HepG2 (cell line): ENCODE measurements around the gene FAM120B. TPM values are rescaled to one million over a fixed set of nuclear protein-coding genes. Genes with fewer than 3 reads are reported as not detected.

Experiments used
- ATAC-seq: fragments of 200-7000 bp; cut with Tn5 transposase; 3 replicates; pipeline ENCODE4 v1.9.1; 2020; ENCODE audit warnings: mild to moderate bottlenecking, moderate library complexity
- BruUV-seq: library from RNA; stranded (reverse); fragments of 400-500 nt; replicated peaks from 2 replicates; lab custom pipeline; 2021; lab: Mats Ljungman, UMichigan
- CTCF ChIA-PET: fragments of 300-600 bp; formaldehyde crosslinking; extraction: SDS; loops from one replicate; lab custom pipeline; 2021; ENCODE audit warnings: low total read pairs, inconsistent platforms, low intra/inter-chr PET ratio; lab: Yijun Ruan, JAX
- POLR2A ChIA-PET: fragments of 350-600 bp; sonication (Branson Sonifier 250); formaldehyde crosslinking; loops from one replicate; lab custom pipeline; 2020; ENCODE audit warnings: antibody characterized with exemption, inconsistent platforms; lab: Yijun Ruan, JAX
- DNase-seq: peaks from one replicate; pipeline ENCODE4 v3.0.0-alpha.2; 2015; ENCODE audit warnings: low spot score
- FAIRE-seq: peaks from 3 replicates; lab custom pipeline; 2011; peaks lifted over from hg19 to GRCh38; lab: Jason Lieb, UNC
- H2AFZ ChIP-seq: one replicate; pipeline ENCODE4 v1.6.1; 2011; ENCODE audit warnings: low read length, inconsistent platforms
- H3K27ac ChIP-seq: fragments of 300-600 bp; 3 replicates; pipeline ENCODE4 v1.8.0; 2011; ENCODE audit warnings: mixed run types, mild to moderate bottlenecking, mixed read lengths, low read length, inconsistent platforms; ENCODE audit not compliant: insufficient read depth; ENCODE audit errors: extremely low read length
- H3K27me3 ChIP-seq, 2 experiments: fragments of 200-600 bp in 1 of 2; 2 replicates in 1 of 2; 3 replicates in 1 of 2; pipeline versions ENCODE4 v1.6.0 to v1.8.0; 2011; ENCODE audit warnings: low read length in 2 of 2, mild to moderate bottlenecking in 2 of 2, moderate library complexity in 2 of 2, inconsistent platforms in 1 of 2; ENCODE audit not compliant: insufficient read depth in 2 of 2, control insufficient read depth in 1 of 2
- H3K36me3 ChIP-seq, 2 experiments: fragments of 200-600 bp in 1 of 2; replicated peaks in 1 of 2; 2 replicates in 1 of 2; 3 replicates in 1 of 2; pipeline versions ENCODE4 v1.5.1 to v1.8.0; 2011; ENCODE audit warnings: low read length in 2 of 2, inconsistent platforms in 1 of 2; ENCODE audit not compliant: insufficient read depth in 2 of 2, control insufficient read depth in 1 of 2
- H3K4me1 ChIP-seq: 2 replicates; pipeline ENCODE4 v1.5.1; 2012; ENCODE audit warnings: low read length, inconsistent platforms; ENCODE audit not compliant: insufficient read depth
- H3K4me2 ChIP-seq: 2 replicates; pipeline ENCODE4 v1.6.0; 2011; ENCODE audit warnings: low read depth, low read length, inconsistent platforms
- H3K4me3 ChIP-seq, 3 experiments: fragments of 200-600 bp in 1 of 3; sonication (generic), shearing (Covaris generic) in 1 of 3; replicated peaks in 1 of 3; 2 replicates each; pipeline ENCODE4 v1.5.1; 2011 to 2016; ENCODE audit warnings: low read length in 3 of 3, inconsistent platforms in 2 of 3, low read depth in 2 of 3, mild to moderate bottlenecking in 2 of 3, control low read depth in 1 of 3, mixed read lengths in 1 of 3; ENCODE audit not compliant: insufficient read depth in 1 of 3
- H3K79me2 ChIP-seq: one replicate; pipeline ENCODE4 v1.6.1; 2011; ENCODE audit warnings: low read length, inconsistent platforms; ENCODE audit not compliant: insufficient read depth
- H3K9ac ChIP-seq: 2 replicates; pipeline ENCODE4 v1.6.0; 2011; ENCODE audit warnings: mild to moderate bottlenecking, low read depth, low read length, inconsistent platforms; ENCODE audit not compliant: insufficient read depth
- H3K9me3 ChIP-seq: 2 replicates; pipeline ENCODE4 v1.5.1; 2012; ENCODE audit warnings: mild to moderate bottlenecking, low read length
- H4K20me1 ChIP-seq: 2 replicates; pipeline ENCODE4 v1.6.0; 2011; ENCODE audit warnings: inconsistent platforms, mild to moderate bottlenecking, low read length, moderate library complexity; ENCODE audit not compliant: insufficient read depth
- CAMTA2 ChIP-seq: sonication (generic); formaldehyde crosslinking; IDR thresholded peaks from 2 replicates; pipeline ENCODE4 v1.4.0; 2020; ENCODE audit warnings: mild to moderate bottlenecking, missing genetic modification reagents, borderline replicate concordance
- HDAC6 ChIP-seq: fragments of 200-600 bp; sonication (generic); IDR thresholded peaks from 2 replicates; pipeline ENCODE4 v1.7.0; 2017; ENCODE audit warnings: mild to moderate bottlenecking, antibody characterized with exemption, low read length, low read depth
- KLF12 ChIP-seq: sonication (generic); formaldehyde crosslinking; IDR thresholded peaks from 2 replicates; pipeline ENCODE4 v1.4.0; 2020; ENCODE audit warnings: missing genetic modification reagents, borderline replicate concordance
- MED13 ChIP-seq: sonication (generic); formaldehyde crosslinking; IDR thresholded peaks from 2 replicates; pipeline ENCODE4 v1.5.0; 2020; ENCODE audit warnings: missing genetic modification reagents
- MIER3 ChIP-seq: IDR thresholded peaks from 2 replicates; pipeline ENCODE4 v1.6.1; 2016; ENCODE audit warnings: missing compliant biosample characterization, borderline replicate concordance
- ZNF10 ChIP-seq: sonication (generic); formaldehyde crosslinking; IDR thresholded peaks from 2 replicates; pipeline ENCODE4 v1.4.0; 2020; ENCODE audit warnings: mild to moderate bottlenecking, low read depth, missing genetic modification reagents, borderline replicate concordance
- ZNF207 ChIP-seq: fragments of 450-650 bp; IDR thresholded peaks from 2 replicates; pipeline ENCODE4 v1.6.1; 2016; ENCODE audit warnings: antibody characterized with exemption, borderline replicate concordance
- ZNF253 ChIP-seq: sonication (generic); formaldehyde crosslinking; IDR thresholded peaks from 2 replicates; pipeline ENCODE4 v1.8.0; 2022; ENCODE audit warnings: mild to moderate bottlenecking, missing genetic modification reagents, borderline replicate concordance
- ZNF768 ChIP-seq: sonication (generic); formaldehyde crosslinking; IDR thresholded peaks from 2 replicates; pipeline ENCODE4 v1.4.0; 2020; ENCODE audit warnings: missing genetic modification reagents
- WGBS: methylation state at CpG from one replicate; pipeline ENCODE4 v1.1.6; 2017; ENCODE audit warnings: low lambda C conversion rate; 5-methylcytosine and 5-hydroxymethylcytosine counted together
- in situ Hi-C: cut with HindIII; loops from 2 replicates; pipeline ENCODE4 v1.10.0; 2017; ENCODE audit warnings: low pct_unique_long_range_greater_than_20kb; ENCODE audit not compliant: extremely low pct_ligation_motif_present
- intact Hi-C: fragments of 100-400 bp; cut with micrococcal nuclease; formaldehyde crosslinking; loops from one replicate; pipeline ENCODE4 v1.10.0; 2022; ENCODE audit not compliant: unreplicated experiment
- polyA plus RNA-seq, 8 experiments: library from polyadenylated mRNA; depleted of rRNA in 3 of 8; stranded (reverse) in 7 of 8; unstranded in 1 of 8; fragments of >200 nt; fragmentation: Illumina TruSeq in 4 of 8; extraction: Trizol in 4 of 8; gene quantifications; 2 replicates each; pipeline versions ENCODE4 v1.2.1 to v1.2.3, GENCODE V29; 2011 to 2016; ENCODE audit warnings: low read depth in 4 of 8, missing spikeins in 1 of 8, mixed read lengths in 1 of 8; ENCODE audit not compliant: insufficient read depth in 1 of 8
- total RNA-seq, 5 experiments: library from RNA; depleted of rRNA; stranded (reverse); fragments of >200 nt; fragmentation: Illumina TruSeq; extraction: Trizol; gene quantifications; 2 replicates each; pipeline ENCODE4 v1.2.3, GENCODE V29; 2016; ENCODE audit warnings: low read depth in 1 of 5
- TF ChIP-seq, protein P1 (sequence below): sonication (generic); formaldehyde crosslinking; IDR thresholded peaks from 2 replicates; pipeline ENCODE4 v1.4.0; 2020; ENCODE audit warnings: low read depth, mild to moderate bottlenecking, missing genetic modification reagents

The FAM120B gene
- total and polyA plus RNA-seq, 2 of the 13 experiments (the other 11 are each of a cell fraction or from before 2014, with no cell fraction given), result 9.2 to 10.7 TPM

GRCh38 chr6:170374571-170375444 is 68.2 kb downstream of the FAM120B start (continued):
- no peak for TF ChIP-seq ZNF207
- no peak for TF ChIP-seq HDAC6
- TF ChIP-seq MIER3 (CRISPR knock-in tag), result no peak
- TF ChIP-seq MED13 (CRISPR knock-in tag), result no peak
- no peak for TF ChIP-seq ZNF768 (CRISPR knock-in tag)
- no peak for TF ChIP-seq ZNF10
- TF ChIP-seq CAMTA2 (CRISPR knock-in tag), result no peak

- 98% methylated on average over 10 of the region's 10 CpGs for WGBS
Observed at GRCh38 chr6:170375661-170376060, 69.1 kb downstream of the FAM120B start.

More at GRCh38 chr6:170375661-170376060, 69.1 kb downstream of the FAM120B start:
- H3K36me3 ChIP-seq, result peaks cover 3 to 12% of the 10 kb centered on the region in 2 experiments; a peak in 3 of 5 replicates
- H3K4me2 ChIP-seq, result no peak overlapping the region
- no peak overlapping the region for H3K9ac ChIP-seq
- no peak for DNase-seq
- in situ Hi-C loops (no loop called here), intact Hi-C loops (no loop called here)
- TF ChIP-seq KLF12 (CRISPR knock-in tag) (no peak), ZNF253 (CRISPR knock-in tag) (no peak)
- TF ChIP-seq, protein P1, sequence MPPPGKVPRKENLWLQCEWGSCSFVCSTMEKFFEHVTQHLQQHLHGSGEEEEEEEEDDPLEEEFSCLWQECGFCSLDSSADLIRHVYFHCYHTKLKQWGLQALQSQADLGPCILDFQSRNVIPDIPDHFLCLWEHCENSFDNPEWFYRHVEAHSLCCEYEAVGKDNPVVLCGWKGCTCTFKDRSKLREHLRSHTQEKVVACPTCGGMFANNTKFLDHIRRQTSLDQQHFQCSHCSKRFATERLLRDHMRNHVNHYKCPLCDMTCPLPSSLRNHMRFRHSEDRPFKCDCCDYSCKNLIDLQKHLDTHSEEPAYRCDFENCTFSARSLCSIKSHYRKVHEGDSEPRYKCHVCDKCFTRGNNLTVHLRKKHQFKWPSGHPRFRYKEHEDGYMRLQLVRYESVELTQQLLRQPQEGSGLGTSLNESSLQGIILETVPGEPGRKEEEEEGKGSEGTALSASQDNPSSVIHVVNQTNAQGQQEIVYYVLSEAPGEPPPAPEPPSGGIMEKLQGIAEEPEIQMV, result no peak
- no peaks in the 10 kb centered on the region for H3K27me3 ChIP-seq
- BruUV-seq, result no TSS peak
- no peak overlapping the region for H2AFZ ChIP-seq
- no peaks in the 10 kb centered on the region for H3K4me1 ChIP-seq
- H3K9me3 ChIP-seq, result no peaks in the 10 kb centered on the region
- no peak for ATAC-seq
- no peaks in the 10 kb centered on the region for H4K20me1 ChIP-seq
- H3K27ac ChIP-seq, result no peak overlapping the region
- CTCF ChIA-PET, result no interaction called here
- H3K79me2 ChIP-seq, result no peaks in the 10 kb centered on the region
- no peak for FAIRE-seq
- POLR2A ChIA-PET, result no interaction called here
- H3K4me3 ChIP-seq, result no peak overlapping the region
